GM12873 (cell line): ENCODE results near the gene HTRA3.

Source experiments
- CTCF ChIP-seq: IDR thresholded peaks from 2 replicates; pipeline ENCODE4 v1.5.1; 2012; ENCODE audit warnings: low read depth, mild to moderate bottlenecking, moderate library complexity, low read length, control low read depth; ENCODE audit not compliant: insufficient read depth; ENCODE audit errors: missing control alignments

The HTRA3 gene

GRCh38 chr4:8349664-8350236, 80.2 kb downstream of the HTRA3 start:
- TF ChIP-seq CTCF: no peak

- no peak for TF ChIP-seq CTCF
These were observed 80.8 kb downstream of the HTRA3 start for GRCh38 chr4:8350352-8350751.

GRCh38 chr4:8350841-8351461, 81.4 kb downstream of the HTRA3 start:
- TF ChIP-seq CTCF: no peak

- TF ChIP-seq CTCF: no peak
These were observed 82.4 kb downstream of the HTRA3 start for GRCh38 chr4:8351931-8352367.

GRCh38 chr4:8352368-8353157, 83.0 kb downstream of the HTRA3 start:
- TF ChIP-seq CTCF: no peak

GRCh38 chr4:8353158-8353669, 83.7 kb downstream of the HTRA3 start:
- TF ChIP-seq CTCF: no peak

- no peak for TF ChIP-seq CTCF
These were observed 84.4 kb downstream of the HTRA3 start for GRCh38 chr4:8353912-8354453.
